CD14-positive monocyte (primary cell): ENCODE measurements around the gene ATP2C2. TPM values are rescaled to one million over a fixed set of nuclear protein-coding genes. Genes with fewer than 3 reads are reported as not detected.

ENCODE experiments used
- DNase-seq, 3 donors: peaks; one replicate each; pipeline ENCODE4 v3.0.0-alpha.2; 2011 to 2022
- H2AFZ ChIP-seq: 2 replicates; pipeline ENCODE4 v1.6.0; 2012; ENCODE audit warnings: mild to moderate bottlenecking, low read depth, low read length, inconsistent platforms; ENCODE audit not compliant: insufficient read depth, poor library complexity, severe bottlenecking
- H3K27ac ChIP-seq, 2 donors: 1 replicate in 1 of 2; 2 replicates in 1 of 2; pipeline ENCODE4 v1.5.1; 2012 to 2013; ENCODE audit warnings: low read length in 2 of 2, control low read depth in 1 of 2, inconsistent platforms in 1 of 2, low read depth in 1 of 2, mild to moderate bottlenecking in 1 of 2
- H3K27me3 ChIP-seq, 2 donors: one replicate each; pipeline versions ENCODE4 v1.6.0 to v1.6.1; 2011 to 2013; ENCODE audit warnings: low read length in 2 of 2; ENCODE audit not compliant: control insufficient read depth in 2 of 2, insufficient read depth in 2 of 2
- H3K36me3 ChIP-seq, 2 donors: replicated peaks in 1 of 2; 1 replicate in 1 of 2; 2 replicates in 1 of 2; pipeline versions ENCODE4 v1.5.1 to v1.6.1; 2012 to 2013; ENCODE audit warnings: low read length in 2 of 2, control low read depth in 1 of 2, inconsistent platforms in 1 of 2, mild to moderate bottlenecking in 1 of 2; ENCODE audit not compliant: insufficient read depth in 2 of 2, control insufficient read depth in 1 of 2
- H3K4me1 ChIP-seq, 2 donors: 1 replicate in 1 of 2; 2 replicates in 1 of 2; pipeline versions ENCODE4 v1.5.1 to v1.6.1; 2012 to 2013; ENCODE audit warnings: low read length in 2 of 2, control low read depth in 1 of 2, inconsistent platforms in 1 of 2, mild to moderate bottlenecking in 1 of 2, moderate library complexity in 1 of 2; ENCODE audit not compliant: insufficient read depth in 2 of 2, control insufficient read depth in 1 of 2
- H3K4me2 ChIP-seq: replicated peaks from 2 replicates; pipeline ENCODE3; 2012; ENCODE audit warnings: low read length, moderate library complexity, mild to moderate bottlenecking; ENCODE audit not compliant: poor library complexity, severe bottlenecking; ENCODE audit errors: extremely low read depth
- H3K4me3 ChIP-seq, 3 experiments: fragments of 200-600 bp in 1 of 3; sonication (generic) in 1 of 3; replicated peaks in 1 of 3; 1 replicate in 2 of 3; 2 replicates in 1 of 3; pipeline ENCODE4 v1.5.1; 2011 to 2013; ENCODE audit warnings: low read length in 3 of 3, mild to moderate bottlenecking in 3 of 3, control low read depth in 2 of 3, low read depth in 2 of 3, inconsistent platforms in 1 of 3, moderate library complexity in 1 of 3
- H3K79me2 ChIP-seq: 2 replicates; pipeline ENCODE4 v1.6.0; 2012; ENCODE audit warnings: mild to moderate bottlenecking, control low read depth, inconsistent platforms, low read length, moderate library complexity; ENCODE audit not compliant: insufficient read depth
- H3K9ac ChIP-seq: 2 replicates; pipeline ENCODE4 v1.6.0; 2017; ENCODE audit warnings: low read length, mild to moderate bottlenecking; ENCODE audit not compliant: insufficient read depth, poor library complexity, severe bottlenecking
- H3K9me3 ChIP-seq, 2 donors: replicated peaks in 1 of 2; 1 replicate in 1 of 2; 2 replicates in 1 of 2; pipeline versions ENCODE4 v1.5.1 to v1.6.1; 2012 to 2013; ENCODE audit warnings: low read length in 2 of 2, control low read depth in 1 of 2; ENCODE audit not compliant: control insufficient read depth in 1 of 2, insufficient read depth in 1 of 2
- H4K20me1 ChIP-seq: 2 replicates; pipeline ENCODE4 v1.6.0; 2012; ENCODE audit warnings: mild to moderate bottlenecking, low read length, control low read depth, moderate library complexity; ENCODE audit not compliant: insufficient read depth
- H3K27ac Mint-ChIP-seq, 7 donors: one replicate each; pipeline ENCODE4 v1.8.0; 2020; ENCODE audit warnings: mild to moderate bottlenecking in 7 of 7, mixed read lengths in 7 of 7, moderate library complexity in 6 of 7, inconsistent platforms in 2 of 7
- H3K27me3 Mint-ChIP-seq, 3 donors: one replicate each; pipeline ENCODE4 v1.8.0; 2021 to 2022; ENCODE audit warnings: low read depth in 3 of 3, mild to moderate bottlenecking in 3 of 3, mixed read lengths in 3 of 3, moderate library complexity in 3 of 3, inconsistent platforms in 1 of 3
- H3K36me3 Mint-ChIP-seq, 2 donors: one replicate each; pipeline ENCODE4 v1.8.0; 2020; ENCODE audit warnings: mixed read lengths in 2 of 2, inconsistent platforms in 1 of 2, mild to moderate bottlenecking in 1 of 2
- H3K4me1 Mint-ChIP-seq: one replicate; pipeline ENCODE4 v1.8.0; 2020; ENCODE audit warnings: mild to moderate bottlenecking, mixed read lengths
- H3K4me3 Mint-ChIP-seq, 2 donors: one replicate each; pipeline ENCODE4 v1.8.0; 2020; ENCODE audit warnings: mild to moderate bottlenecking in 2 of 2, mixed read lengths in 2 of 2, moderate library complexity in 1 of 2
- H3K9me3 Mint-ChIP-seq, 7 donors: one replicate each; pipeline ENCODE4 v1.8.0; 2020 to 2022; ENCODE audit warnings: mixed read lengths in 7 of 7, mild to moderate bottlenecking in 6 of 7, moderate library complexity in 6 of 7, inconsistent platforms in 2 of 7
- WGBS: methylation state at CpG from one replicate; pipeline ENCODE4 v1.1.5; 2013; ENCODE audit warnings: missing lambda C conversion rate; ENCODE audit not compliant: insufficient coverage; 5-methylcytosine and 5-hydroxymethylcytosine counted together
- intact Hi-C, 2 donors: fragments of 100-400 bp; cut with micrococcal nuclease; formaldehyde crosslinking; loops; one replicate each; pipeline versions ENCODE4 v1.15.0 to v1.15.1; 2023
- polyA plus RNA-seq, 3 donors: library from polyadenylated mRNA; depleted of rRNA in 1 of 3; unstranded in 2 of 3; stranded (reverse) in 1 of 3; fragments of 300-500 nt in 2 of 3; fragments of >200 nt in 1 of 3; fragmentation: Illumina TruSeq in 2 of 3; gene quantifications; 1 replicate in 2 of 3; 2 replicates in 1 of 3; pipeline ENCODE4 v1.2.3, GENCODE V29; 2012 to 2021
- TF ChIP-seq, protein P1 (sequence below): fragments of 200-600 bp; IDR thresholded peaks from one replicate; pipeline ENCODE4 v1.8.0; 2022; ENCODE audit warnings: antibody characterized with exemption, mild to moderate bottlenecking

ATP2C2 gene
- polyA plus RNA-seq, 3 donors, result 0.05 TPM; not detected in 2

GRCh38 chr16:84466692-84467091 is 98.4 kb downstream of the ATP2C2 start:
- no peak overlapping the region for H3K27ac Mint-ChIP-seq
- no peak for DNase-seq
- H3K36me3 ChIP-seq, result peaks cover 0 to 7% of the 10 kb centered on the region in 2 donors
- H3K27me3 ChIP-seq, result no peaks in the 10 kb centered on the region
- TF ChIP-seq, protein P1, sequence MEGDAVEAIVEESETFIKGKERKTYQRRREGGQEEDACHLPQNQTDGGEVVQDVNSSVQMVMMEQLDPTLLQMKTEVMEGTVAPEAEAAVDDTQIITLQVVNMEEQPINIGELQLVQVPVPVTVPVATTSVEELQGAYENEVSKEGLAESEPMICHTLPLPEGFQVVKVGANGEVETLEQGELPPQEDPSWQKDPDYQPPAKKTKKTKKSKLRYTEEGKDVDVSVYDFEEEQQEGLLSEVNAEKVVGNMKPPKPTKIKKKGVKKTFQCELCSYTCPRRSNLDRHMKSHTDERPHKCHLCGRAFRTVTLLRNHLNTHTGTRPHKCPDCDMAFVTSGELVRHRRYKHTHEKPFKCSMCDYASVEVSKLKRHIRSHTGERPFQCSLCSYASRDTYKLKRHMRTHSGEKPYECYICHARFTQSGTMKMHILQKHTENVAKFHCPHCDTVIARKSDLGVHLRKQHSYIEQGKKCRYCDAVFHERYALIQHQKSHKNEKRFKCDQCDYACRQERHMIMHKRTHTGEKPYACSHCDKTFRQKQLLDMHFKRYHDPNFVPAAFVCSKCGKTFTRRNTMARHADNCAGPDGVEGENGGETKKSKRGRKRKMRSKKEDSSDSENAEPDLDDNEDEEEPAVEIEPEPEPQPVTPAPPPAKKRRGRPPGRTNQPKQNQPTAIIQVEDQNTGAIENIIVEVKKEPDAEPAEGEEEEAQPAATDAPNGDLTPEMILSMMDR, result no peak
- no peaks in the 10 kb centered on the region for H3K4me1 Mint-ChIP-seq
- no peak overlapping the region for H3K9ac ChIP-seq
- peaks cover 13 to 26% (median 22%) of the 10 kb centered on the region in 7 donors for H3K9me3 Mint-ChIP-seq
- peaks cover 14 to 23% of the 10 kb centered on the region in 2 donors for H3K9me3 ChIP-seq
- H3K4me2 ChIP-seq, result no peak overlapping the region
- intact Hi-C loops, result no loop called here
- no CpG with 5 or more reads among the region's 4 CpGs for WGBS
- H3K79me2 ChIP-seq, result no peaks in the 10 kb centered on the region
- H3K4me3 ChIP-seq, result no peak overlapping the region
- no peaks in the 10 kb centered on the region for H4K20me1 ChIP-seq
- H3K27me3 Mint-ChIP-seq, result no peaks in the 10 kb centered on the region
- no peak overlapping the region for H2AFZ ChIP-seq
- H3K36me3 Mint-ChIP-seq, result peaks cover 8 to 16% of the 10 kb centered on the region in 2 donors
- H3K27ac ChIP-seq, result no peak overlapping the region
- no peak overlapping the region for H3K4me3 Mint-ChIP-seq
- H3K4me1 ChIP-seq, result no peaks in the 10 kb centered on the region

DNA sequence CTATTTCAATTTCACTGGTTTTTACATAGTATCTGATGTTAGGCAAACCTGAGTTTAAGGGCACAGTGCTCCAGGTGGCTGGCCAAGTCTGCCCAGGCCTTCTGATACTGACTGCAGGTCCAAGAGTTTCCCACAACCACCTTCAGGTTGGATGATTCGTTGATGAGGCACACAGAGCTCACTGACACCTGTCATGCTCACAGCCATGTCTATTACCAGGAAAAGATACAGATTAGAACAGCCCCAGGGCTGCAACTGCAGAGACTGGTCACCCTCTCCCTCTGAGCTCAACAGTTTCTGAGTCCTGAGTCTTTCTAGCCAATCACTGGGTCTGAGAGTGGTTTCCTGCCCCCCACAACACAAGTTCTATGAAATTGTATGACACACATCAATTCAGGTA is 98.9 kb downstream of the ATP2C2 start:
- H3K4me3 ChIP-seq, result no peak overlapping the region
- no peak overlapping the region for H3K27ac ChIP-seq
- no peaks in the 10 kb centered on the region for H4K20me1 ChIP-seq
- H2AFZ ChIP-seq, result no peak overlapping the region
- no peaks in the 10 kb centered on the region for H3K4me1 ChIP-seq
- no peak overlapping the region for H3K4me2 ChIP-seq
- Mint-ChIP-seq H3K36me3 (peaks cover 12 to 16% of the 10 kb centered on the region in 2 donors), H3K27ac (no peak overlapping the region), H3K27me3 (no peaks in the 10 kb centered on the region), H3K9me3 (peaks cover 19 to 30% (median 27%) of the 10 kb centered on the region in 7 donors), H3K4me3 (no peak overlapping the region), H3K4me1 (no peaks in the 10 kb centered on the region)
- intact Hi-C loops, result no loop called here
- TF ChIP-seq, protein P1, result no peak
- H3K79me2 ChIP-seq, result no peaks in the 10 kb centered on the region
- peaks cover 0 to 7% of the 10 kb centered on the region in 2 donors for H3K36me3 ChIP-seq
- H3K27me3 ChIP-seq, result no peaks in the 10 kb centered on the region
- 83% methylated on average over 1 of the region's 1 CpG for whole genome bisulfite sequencing
- no peak for DNase-seq
- no peak overlapping the region for H3K9ac ChIP-seq
- H3K9me3 ChIP-seq, result peaks cover 20 to 26% of the 10 kb centered on the region in 2 donors
